AG09319 (cell line): ENCODE data around the gene AFG1L.

ENCODE experiments used
- DNase-seq: peaks from one replicate; pipeline ENCODE4 v3.0.0-alpha.2; 2010; ENCODE audit warnings: low read depth; ENCODE audit errors: extremely low read depth
- TF ChIP-seq, protein P1 (sequence below): IDR thresholded peaks from 2 replicates; pipeline ENCODE4 v1.5.1; 2011; ENCODE audit warnings: low read depth, mild to moderate bottlenecking, inconsistent platforms, low read length, moderate library complexity

AFG1L gene

GRCh38 chr6:108432792-108433191 lies 137.9 kb downstream of the AFG1L start:
- TF ChIP-seq, protein P1, sequence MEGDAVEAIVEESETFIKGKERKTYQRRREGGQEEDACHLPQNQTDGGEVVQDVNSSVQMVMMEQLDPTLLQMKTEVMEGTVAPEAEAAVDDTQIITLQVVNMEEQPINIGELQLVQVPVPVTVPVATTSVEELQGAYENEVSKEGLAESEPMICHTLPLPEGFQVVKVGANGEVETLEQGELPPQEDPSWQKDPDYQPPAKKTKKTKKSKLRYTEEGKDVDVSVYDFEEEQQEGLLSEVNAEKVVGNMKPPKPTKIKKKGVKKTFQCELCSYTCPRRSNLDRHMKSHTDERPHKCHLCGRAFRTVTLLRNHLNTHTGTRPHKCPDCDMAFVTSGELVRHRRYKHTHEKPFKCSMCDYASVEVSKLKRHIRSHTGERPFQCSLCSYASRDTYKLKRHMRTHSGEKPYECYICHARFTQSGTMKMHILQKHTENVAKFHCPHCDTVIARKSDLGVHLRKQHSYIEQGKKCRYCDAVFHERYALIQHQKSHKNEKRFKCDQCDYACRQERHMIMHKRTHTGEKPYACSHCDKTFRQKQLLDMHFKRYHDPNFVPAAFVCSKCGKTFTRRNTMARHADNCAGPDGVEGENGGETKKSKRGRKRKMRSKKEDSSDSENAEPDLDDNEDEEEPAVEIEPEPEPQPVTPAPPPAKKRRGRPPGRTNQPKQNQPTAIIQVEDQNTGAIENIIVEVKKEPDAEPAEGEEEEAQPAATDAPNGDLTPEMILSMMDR, result no peak
- no peak for DNase-seq

- no peak for DNase-seq
- TF ChIP-seq, protein P1, result no peak
Measured at GRCh38 chr6:108434222-108434621, 139.4 kb downstream of the AFG1L start.

DNA sequence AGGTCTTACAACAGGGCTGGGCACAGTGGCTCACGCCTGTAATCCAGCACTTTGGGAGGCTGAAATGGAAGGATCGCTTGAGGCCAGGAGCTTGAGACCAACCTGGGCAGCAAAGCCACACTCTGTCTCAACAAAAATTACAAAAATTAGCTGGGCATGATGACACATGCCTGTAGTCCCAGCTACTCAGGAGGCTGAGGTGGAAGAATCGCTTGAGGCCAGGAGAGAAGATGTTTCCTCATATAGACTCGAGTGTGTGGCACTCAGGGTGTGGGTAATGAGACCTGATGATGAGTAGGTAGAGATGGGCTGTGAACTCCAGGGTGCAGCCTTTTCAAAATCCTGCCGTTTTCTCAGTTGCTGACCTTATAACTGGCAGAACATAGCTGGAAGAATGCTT lies 140.5 kb downstream of the AFG1L start:
- TF ChIP-seq, protein P1, result no peak
- no peak for DNase-seq

- TF ChIP-seq, protein P1, result no peak
- DNase-seq, result no peak
Measured at GRCh38 chr6:108436771-108437170, 141.9 kb downstream of the AFG1L start.

GRCh38 chr6:108437821-108438220 lies 143.0 kb downstream of the AFG1L start:
- TF ChIP-seq, protein P1, result no peak
- DNase-seq, result no peak

- TF ChIP-seq, protein P1, result no peak
- DNase-seq, result no peak
Measured at GRCh38 chr6:108438918-108439317, 144.1 kb downstream of the AFG1L start.

- TF ChIP-seq, protein P1, result no peak
- no peak for DNase-seq
Measured at GRCh38 chr6:108441141-108441540, 146.3 kb downstream of the AFG1L start.
